ENCODE results near the gene ATXN10.
"Not testable (repeated sequence)": the region's sequence is repeated elsewhere in the genome, so short reads cannot be mapped to it uniquely, and the experiment has no call there.

The ATXN10 gene

DNA sequence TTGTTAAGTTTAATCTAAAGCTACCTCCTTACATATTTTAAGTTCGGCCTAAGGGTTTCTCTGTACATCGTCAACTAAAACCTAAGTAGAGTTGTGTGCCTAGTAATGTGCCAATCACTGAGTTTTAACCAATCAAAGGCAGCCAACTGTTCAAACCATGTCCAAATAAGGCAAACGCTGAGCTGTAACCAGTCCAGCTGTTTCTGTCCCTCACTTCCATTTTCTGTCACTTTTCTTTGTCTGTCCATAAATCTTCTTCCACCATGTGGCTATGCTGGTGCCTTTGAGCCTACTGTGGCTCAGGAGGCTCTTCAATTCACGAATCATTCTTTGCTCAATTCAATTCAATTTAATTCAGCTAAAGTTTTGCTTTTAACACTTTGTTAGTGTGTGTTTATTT is 13.9 kb upstream of the ATXN10 start:
- H3K4me2 ChIP-seq (ENCODE audit: low read length) = no peak overlapping the region
- H4K20me1 ChIP-seq (ENCODE audit: insufficient read depth, low read length) = no peaks in the 10 kb centered on the region
- peaks cover 21% of the 10 kb centered on the region; the same call in 1 of the 2 replicates for H3K36me3 ChIP-seq (ENCODE audit: insufficient read depth, low read length)
- H3K79me2 ChIP-seq (ENCODE audit: insufficient read depth, low read length) = no peaks in the 10 kb centered on the region
- TF ChIP-seq EZH2 (IDR thresholded peaks at IDR 0.05; ENCODE audit: borderline replicate concordance, low read length) = no peak
- TF ChIP-seq, protein P1, sequence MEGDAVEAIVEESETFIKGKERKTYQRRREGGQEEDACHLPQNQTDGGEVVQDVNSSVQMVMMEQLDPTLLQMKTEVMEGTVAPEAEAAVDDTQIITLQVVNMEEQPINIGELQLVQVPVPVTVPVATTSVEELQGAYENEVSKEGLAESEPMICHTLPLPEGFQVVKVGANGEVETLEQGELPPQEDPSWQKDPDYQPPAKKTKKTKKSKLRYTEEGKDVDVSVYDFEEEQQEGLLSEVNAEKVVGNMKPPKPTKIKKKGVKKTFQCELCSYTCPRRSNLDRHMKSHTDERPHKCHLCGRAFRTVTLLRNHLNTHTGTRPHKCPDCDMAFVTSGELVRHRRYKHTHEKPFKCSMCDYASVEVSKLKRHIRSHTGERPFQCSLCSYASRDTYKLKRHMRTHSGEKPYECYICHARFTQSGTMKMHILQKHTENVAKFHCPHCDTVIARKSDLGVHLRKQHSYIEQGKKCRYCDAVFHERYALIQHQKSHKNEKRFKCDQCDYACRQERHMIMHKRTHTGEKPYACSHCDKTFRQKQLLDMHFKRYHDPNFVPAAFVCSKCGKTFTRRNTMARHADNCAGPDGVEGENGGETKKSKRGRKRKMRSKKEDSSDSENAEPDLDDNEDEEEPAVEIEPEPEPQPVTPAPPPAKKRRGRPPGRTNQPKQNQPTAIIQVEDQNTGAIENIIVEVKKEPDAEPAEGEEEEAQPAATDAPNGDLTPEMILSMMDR (IDR thresholded peaks at IDR 0.05; ENCODE audit: low read length) = no peak
- H3K27ac ChIP-seq (ENCODE audit: low read depth, low read length, poor library complexity, severe bottlenecking) = no peak overlapping the region
- H3F3A ChIP-seq (ENCODE audit: insufficient read depth, low read length) = no peaks in the 10 kb centered on the region
- no peak overlapping the region for H2AFZ ChIP-seq (ENCODE audit: low read length)
- H3K9me2 ChIP-seq (ENCODE audit: low read depth, low read length) = no peaks in the 10 kb centered on the region
- peaks cover 3% of the 10 kb centered on the region for H3K4me1 ChIP-seq (ENCODE audit: insufficient read depth, low read length, severe bottlenecking)
- H3K9me3 ChIP-seq (ENCODE audit: low read length) = no peaks in the 10 kb centered on the region
- no peaks in the 10 kb centered on the region for H3K27me3 ChIP-seq (ENCODE audit: insufficient read depth, low read length)
- H3K4me3 ChIP-seq (ENCODE audit: low read depth, low read length, poor library complexity, severe bottlenecking) = no peak overlapping the region
- H3K9ac ChIP-seq (ENCODE audit: low read length) = no peak overlapping the region

DNA sequence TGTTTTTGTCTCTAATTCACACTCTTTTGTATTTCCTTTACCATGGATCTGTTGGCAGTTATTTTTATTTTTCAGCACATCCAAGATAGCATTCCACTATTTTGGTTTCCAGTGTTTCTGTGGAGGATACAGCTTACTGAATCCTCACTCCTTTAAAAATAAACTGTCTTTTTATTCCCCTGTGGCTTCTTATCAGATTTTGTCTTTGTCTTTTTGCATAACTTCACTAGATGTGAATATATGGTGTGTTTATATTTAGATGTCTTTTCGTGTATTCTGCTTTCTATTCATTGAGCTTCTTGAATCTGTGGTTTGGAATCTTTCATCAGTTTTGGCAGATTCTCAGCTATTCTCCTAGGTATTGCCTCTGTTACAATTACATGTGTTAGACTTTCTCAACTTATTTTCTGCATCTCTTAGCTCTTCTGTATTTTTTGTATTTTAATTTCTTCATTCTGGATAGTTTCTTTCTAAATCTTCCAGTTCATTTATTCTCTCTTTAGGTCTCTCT is 7.4 kb upstream of the ATXN10 start:
- no peak overlapping the region for H3K9ac ChIP-seq (ENCODE audit: low read length)
- TF ChIP-seq EZH2 (IDR thresholded peaks at IDR 0.05; ENCODE audit: borderline replicate concordance, low read length) = no peak
- TF ChIP-seq, protein P1 (IDR thresholded peaks at IDR 0.05; ENCODE audit: low read length) = no peak

DNA sequence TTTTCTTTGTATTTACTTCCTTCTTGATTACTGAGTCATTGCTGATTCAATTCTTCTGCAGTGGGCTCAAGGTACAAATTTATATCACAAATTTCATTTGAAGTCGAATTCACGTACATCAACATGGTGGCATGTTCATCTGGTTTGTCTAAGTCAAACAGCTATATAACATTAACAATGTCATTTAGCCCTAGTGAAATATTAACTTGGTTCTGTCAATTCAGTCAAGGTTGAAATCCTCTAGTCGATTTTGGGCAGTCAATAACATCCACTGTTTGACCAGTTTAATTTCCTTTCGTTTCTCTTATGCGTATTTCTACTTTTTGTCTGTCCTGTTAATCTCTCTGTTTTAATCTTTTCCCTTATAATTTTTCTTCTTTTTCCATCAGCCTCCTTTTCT is 4.1 kb upstream of the ATXN10 start:
- H3K27me3 ChIP-seq (ENCODE audit: insufficient read depth, low read length) = no peaks in the 10 kb centered on the region
- no peak for TF ChIP-seq EZH2 (IDR thresholded peaks at IDR 0.05; ENCODE audit: borderline replicate concordance, low read length)
- TF ChIP-seq, protein P1 (IDR thresholded peaks at IDR 0.05; ENCODE audit: low read length) = no peak
- no peak overlapping the region for H3K9ac ChIP-seq (ENCODE audit: low read length)
- peaks cover 7% of the 10 kb centered on the region for H3K36me3 ChIP-seq (ENCODE audit: insufficient read depth, low read length)
- H2AFZ ChIP-seq (ENCODE audit: low read length) = no peak overlapping the region
- peaks cover 10% of the 10 kb centered on the region for H3K4me1 ChIP-seq (ENCODE audit: insufficient read depth, low read length, severe bottlenecking)
- no peak overlapping the region for H3K4me3 ChIP-seq (ENCODE audit: low read depth, low read length, poor library complexity, severe bottlenecking)
- H3F3A ChIP-seq (ENCODE audit: insufficient read depth, low read length) = no peaks in the 10 kb centered on the region
- no peak overlapping the region for H3K4me2 ChIP-seq (ENCODE audit: low read length)
- H3K79me2 ChIP-seq (ENCODE audit: insufficient read depth, low read length) = peaks cover 9% of the 10 kb centered on the region
- no peak overlapping the region for H3K27ac ChIP-seq (ENCODE audit: low read depth, low read length, poor library complexity, severe bottlenecking)
- no peaks in the 10 kb centered on the region for H4K20me1 ChIP-seq (ENCODE audit: insufficient read depth, low read length)
- H3K9me2 ChIP-seq (ENCODE audit: low read depth, low read length) = no peaks in the 10 kb centered on the region
- no peaks in the 10 kb centered on the region for H3K9me3 ChIP-seq (ENCODE audit: low read length)

More for the DNA sequence above, 7.4 kb upstream of the ATXN10 start:
- Histone ChIP-seq H3F3A (ENCODE audit: insufficient read depth, low read length) (no peaks in the 10 kb centered on the region), H3K9me3 (ENCODE audit: low read length) (no peaks in the 10 kb centered on the region), H3K4me1 (ENCODE audit: insufficient read depth, low read length, severe bottlenecking) (no peaks in the 10 kb centered on the region), H3K79me2 (ENCODE audit: insufficient read depth, low read length) (no peaks in the 10 kb centered on the region), H2AFZ (ENCODE audit: low read length) (no peak overlapping the region), H3K27ac (ENCODE audit: low read depth, low read length, poor library complexity, severe bottlenecking) (no peak overlapping the region), H3K4me3 (ENCODE audit: low read depth, low read length, poor library complexity, severe bottlenecking) (no peak overlapping the region), H3K36me3 (ENCODE audit: insufficient read depth, low read length) (peaks cover 7% of the 10 kb centered on the region), H3K9me2 (ENCODE audit: low read depth, low read length) (no peaks in the 10 kb centered on the region), H4K20me1 (ENCODE audit: insufficient read depth, low read length) (no peaks in the 10 kb centered on the region), H3K27me3 (ENCODE audit: insufficient read depth, low read length) (no peaks in the 10 kb centered on the region), H3K4me2 (ENCODE audit: low read length) (no peak overlapping the region)

DNA sequence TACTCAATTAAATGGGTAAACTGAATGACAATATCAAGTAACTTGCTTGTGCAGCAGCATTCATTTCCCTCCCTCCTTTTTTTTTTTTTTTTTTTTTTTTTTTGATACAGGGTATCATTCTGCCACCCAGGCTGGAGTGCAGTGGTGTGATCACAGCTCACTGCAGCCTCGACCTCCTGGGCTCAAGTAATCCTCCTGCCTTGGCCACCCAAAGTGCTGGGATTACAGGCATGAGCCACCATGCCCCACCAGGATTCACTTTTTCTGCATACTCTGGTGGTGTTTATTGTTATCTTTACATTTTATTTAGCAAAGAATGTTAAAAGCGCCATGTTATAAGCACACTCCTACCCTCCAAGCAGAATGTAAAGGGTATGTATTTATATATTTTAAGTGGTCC is 1.3 kb upstream of the ATXN10 start:
- not testable (repeated sequence) for H3F3A ChIP-seq (ENCODE audit: insufficient read depth, low read length); H3K27me3 ChIP-seq (ENCODE audit: insufficient read depth, low read length); H4K20me1 ChIP-seq (ENCODE audit: insufficient read depth, low read length); H2AFZ ChIP-seq (ENCODE audit: low read length); H3K9me3 ChIP-seq (ENCODE audit: low read length); H3K9me2 ChIP-seq (ENCODE audit: low read depth, low read length); H3K9ac ChIP-seq (ENCODE audit: low read length); H3K4me2 ChIP-seq (ENCODE audit: low read length); H3K4me3 ChIP-seq (ENCODE audit: low read depth, low read length, poor library complexity, severe bottlenecking)
- Histone ChIP-seq H3K36me3 (ENCODE audit: insufficient read depth, low read length) (peaks cover 14% of the 10 kb centered on the region), H3K79me2 (ENCODE audit: insufficient read depth, low read length) (peaks cover 38% of the 10 kb centered on the region), H3K4me1 (ENCODE audit: insufficient read depth, low read length, severe bottlenecking) (peaks cover 38% of the 10 kb centered on the region), H3K27ac (ENCODE audit: low read depth, low read length, poor library complexity, severe bottlenecking) (peak overlapping the region; percentile 68)

All from OCI-LY1 (cell line).